Stimulated activated CD8-positive, alpha-beta memory T cell treated with anti-CD3 and anti-CD28 coated beads, Interleukin-12 subunit alpha, Interleukin-12 subunit beta, amount 100 ng/mL, for 4 hours (primary cell): ENCODE data around the gene HIPK2.
"Not testable (repeated sequence)": the region's sequence is repeated elsewhere in the genome, so short reads cannot be mapped to it uniquely, and the experiment has no call there.

Source experiments
- DNase-seq: peaks from one replicate; pipeline ENCODE4 v3.0.0-alpha.2; 2020; ENCODE audit warnings: low read depth

HIPK2 gene

DNA sequence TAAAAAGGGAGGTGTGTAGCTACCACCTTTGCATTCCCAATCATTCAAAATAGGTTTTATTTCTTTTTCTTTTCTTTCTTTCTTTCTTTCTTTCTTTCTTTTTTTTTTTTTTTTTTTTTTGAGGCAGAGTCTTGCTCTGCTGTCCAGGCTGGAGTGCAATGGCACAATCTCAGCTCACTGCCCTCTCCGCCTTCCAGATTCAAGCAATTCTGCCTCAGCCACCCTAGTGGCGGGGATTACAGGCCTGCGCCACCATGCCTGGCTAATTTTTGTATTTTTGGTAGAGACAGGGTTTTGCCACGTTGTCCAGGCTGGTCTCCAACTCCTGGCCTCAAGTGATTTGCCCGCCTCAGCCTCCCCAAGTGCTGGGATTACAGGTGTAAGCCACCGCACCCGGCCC lies 107.1 kb downstream of the HIPK2 start:
- not testable (repeated sequence) for DNase-seq

- DNase-seq = no peak
These were observed 108.4 kb downstream of the HIPK2 start for GRCh38 chr7:139669106-139670061.

DNA sequence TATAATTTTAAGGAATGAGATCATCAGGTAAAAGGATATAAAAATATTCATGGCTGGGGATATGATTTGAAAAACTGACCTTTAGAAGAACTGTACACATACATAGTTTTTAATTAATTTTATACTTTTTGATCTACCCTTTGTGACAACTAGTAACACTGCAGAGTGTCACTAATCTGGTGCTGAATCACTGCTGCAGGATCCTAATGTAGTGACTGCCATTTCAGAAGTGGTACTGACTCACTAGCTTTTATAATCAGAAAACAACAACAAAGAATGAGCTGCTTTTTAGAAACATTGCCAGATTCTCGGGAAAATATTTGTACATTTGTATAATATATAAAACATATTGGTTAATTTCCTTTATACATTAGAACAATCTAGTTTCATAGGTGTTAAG lies 110.4 kb downstream of the HIPK2 start:
- no peak for DNase-seq

GRCh38 chr7:139666501-139666900 lies 111.3 kb downstream of the HIPK2 start:
- DNase-seq = no peak

DNA sequence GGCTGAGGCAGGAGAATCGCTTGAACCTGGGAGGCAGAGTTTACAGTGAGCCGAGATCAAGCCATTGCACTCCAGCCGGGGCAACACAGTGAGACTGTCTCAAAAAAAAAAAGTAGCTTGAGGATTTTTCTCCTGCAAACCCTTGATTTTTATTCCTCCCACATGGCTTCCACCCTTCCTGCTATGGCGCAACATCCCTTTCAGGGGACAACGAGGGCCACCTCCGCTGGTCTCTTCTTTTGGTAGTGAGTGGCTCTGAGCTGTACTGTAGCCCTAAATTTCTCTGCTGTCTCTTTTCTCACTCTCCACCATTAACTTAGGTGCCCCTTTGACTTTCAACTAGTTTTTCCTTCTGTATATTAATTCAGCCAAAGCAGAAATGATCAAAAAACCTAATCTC lies 113.4 kb downstream of the HIPK2 start:
- DNase-seq = no peak

DNA sequence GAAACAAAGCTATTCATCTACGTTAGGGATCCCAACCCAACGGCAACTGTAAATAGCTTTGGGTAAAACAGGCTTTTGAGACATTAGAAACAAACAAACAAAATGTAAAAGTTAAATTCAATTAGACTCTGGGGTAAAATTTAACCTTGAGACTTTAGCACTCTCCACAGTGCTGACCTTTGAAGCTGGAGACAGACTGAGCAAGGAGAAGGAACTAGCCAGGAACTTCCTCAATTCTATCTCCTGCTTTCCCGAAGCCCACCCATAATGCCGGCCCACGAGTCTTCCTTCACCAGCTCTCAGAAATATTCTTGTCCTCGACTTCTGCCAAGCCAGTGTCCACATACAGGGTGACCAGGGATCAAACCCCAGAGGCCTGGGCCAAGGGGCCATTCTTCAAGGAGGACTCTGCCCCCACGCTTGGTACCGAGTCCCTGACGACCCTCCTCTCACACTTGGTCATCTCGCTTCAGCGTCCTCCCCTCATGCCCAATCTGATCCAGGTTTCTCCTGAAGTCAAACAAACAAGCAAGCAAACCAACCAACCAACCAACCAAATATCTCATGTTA lies 114.1 kb downstream of the HIPK2 start:
- no peak for DNase-seq

GRCh38 chr7:139661903-139662302 lies 115.9 kb downstream of the HIPK2 start:
- DNase-seq = no peak

- DNase-seq = no peak
These were observed 116.8 kb downstream of the HIPK2 start for GRCh38 chr7:139661043-139661440.

DNA sequence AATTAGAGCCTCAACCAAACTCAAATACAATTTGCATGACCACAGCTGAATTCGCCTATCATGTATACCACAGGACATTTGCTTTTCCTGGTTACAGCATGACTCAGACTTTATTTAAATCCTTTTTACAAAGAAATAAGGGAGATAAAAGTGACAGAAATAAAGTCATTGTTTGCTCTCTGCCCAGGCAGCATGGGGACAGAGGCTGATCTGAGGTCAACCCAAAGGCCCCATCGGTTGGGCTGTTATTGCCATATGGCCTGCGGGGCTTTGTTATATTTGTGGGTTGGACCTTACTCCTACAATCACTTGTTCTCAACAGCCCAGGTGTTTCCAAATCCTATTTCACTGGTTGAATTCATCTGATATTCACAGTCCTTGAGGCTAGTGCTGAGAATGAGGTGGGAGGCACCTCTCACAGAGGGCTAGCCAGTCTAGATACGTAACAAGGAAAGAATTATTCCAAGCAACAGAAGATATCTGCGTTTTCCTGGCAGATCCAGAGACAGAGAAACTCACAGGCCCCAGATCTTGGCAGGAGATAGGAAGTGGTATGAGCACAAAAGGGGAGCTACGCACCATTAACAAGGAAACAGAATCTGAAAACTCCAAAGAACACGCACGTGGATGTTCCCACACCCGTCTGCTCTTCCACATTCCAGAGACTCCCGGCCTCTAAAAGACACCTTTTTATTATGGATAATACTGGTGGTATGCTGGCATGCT lies 117.3 kb downstream of the HIPK2 start:
- no peak for DNase-seq

DNA sequence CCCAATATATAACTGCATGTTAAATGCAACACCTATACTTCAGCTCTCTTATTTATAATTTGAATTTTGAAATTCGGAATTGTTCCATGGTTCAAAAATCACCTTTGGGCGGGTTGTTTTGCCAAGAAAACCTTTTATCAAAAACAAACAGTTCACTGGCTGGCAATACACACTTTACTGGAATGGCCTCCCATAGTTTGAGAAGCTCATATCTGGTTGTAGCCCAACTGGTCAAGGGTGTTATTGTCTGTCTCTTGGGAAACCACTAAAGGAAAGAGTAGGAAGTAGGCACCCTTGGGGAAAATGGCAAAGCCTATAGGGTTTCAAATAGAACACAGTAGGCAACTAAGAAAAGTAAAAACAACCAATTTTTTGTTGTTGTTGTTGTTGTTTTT lies 117.9 kb downstream of the HIPK2 start:
- DNase-seq = no peak

GRCh38 chr7:139658908-139659675 lies 118.7 kb downstream of the HIPK2 start:
- no peak for DNase-seq

DNA sequence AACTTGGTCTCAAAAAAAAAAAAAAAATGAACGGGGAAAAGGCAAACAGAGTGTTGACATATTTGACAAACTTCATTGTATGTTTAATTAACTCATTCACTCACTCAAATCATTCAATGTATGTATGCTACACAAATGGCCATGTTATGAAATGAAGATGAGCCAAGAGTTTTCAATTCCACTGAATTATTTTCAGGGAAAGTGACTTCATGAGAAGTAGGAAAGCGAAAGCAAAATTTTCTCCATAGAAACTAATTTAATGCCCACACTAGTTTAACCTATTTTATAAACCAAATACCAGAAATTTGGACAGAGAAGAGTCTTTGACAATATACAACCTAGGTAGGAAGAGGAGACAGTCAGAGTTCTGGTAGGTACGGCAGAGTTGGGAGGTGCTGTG lies 119.5 kb downstream of the HIPK2 start:
- DNase-seq = no peak

DNA sequence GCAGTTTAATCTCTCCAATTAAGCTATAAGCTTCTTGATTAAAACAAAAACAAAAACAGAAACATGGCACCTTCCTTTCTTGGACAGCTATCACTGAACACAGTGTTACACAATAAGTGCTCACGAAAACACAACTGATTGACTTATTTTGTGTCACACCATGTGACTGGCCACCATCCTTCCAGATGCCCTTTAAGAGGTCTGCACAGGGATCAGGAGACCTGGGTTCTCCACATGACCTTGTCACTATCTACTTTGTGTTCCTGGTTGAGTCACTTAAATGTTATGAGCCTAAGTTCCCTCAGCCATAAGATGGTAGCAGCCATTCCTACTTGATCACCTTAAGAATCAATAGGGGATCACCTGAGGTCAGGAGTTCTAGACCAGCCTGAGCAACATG lies 120.1 kb downstream of the HIPK2 start:
- no peak for DNase-seq

DNA sequence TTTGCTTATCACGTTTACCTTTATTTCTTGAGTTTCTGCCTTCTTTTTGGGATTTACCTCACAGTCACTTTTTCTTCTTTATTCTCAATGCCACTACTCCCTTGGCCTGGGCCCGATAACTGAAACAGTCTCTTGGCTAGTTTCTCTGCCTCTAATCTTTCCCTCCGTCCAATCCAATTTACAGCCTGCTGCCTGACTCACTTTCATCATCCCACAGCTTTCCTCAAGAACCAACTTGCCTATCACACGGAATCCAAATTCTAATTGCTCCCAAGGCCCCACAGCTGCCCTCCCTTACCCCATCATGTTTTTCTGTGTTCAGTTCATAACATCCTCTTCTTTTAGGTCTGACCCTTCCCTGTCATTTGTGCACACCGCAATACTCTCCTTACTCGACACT lies 121.4 kb downstream of the HIPK2 start:
- no peak for DNase-seq

- DNase-seq = no peak
These were observed 122.5 kb downstream of the HIPK2 start for GRCh38 chr7:139655305-139655704.

- no peak for DNase-seq
These were observed 123.3 kb downstream of the HIPK2 start for GRCh38 chr7:139654276-139655181.

GRCh38 chr7:139651914-139652313 lies 125.9 kb downstream of the HIPK2 start:
- no peak for DNase-seq

- DNase-seq = no peak
These were observed 126.5 kb downstream of the HIPK2 start for GRCh38 chr7:139651308-139651707.

DNA sequence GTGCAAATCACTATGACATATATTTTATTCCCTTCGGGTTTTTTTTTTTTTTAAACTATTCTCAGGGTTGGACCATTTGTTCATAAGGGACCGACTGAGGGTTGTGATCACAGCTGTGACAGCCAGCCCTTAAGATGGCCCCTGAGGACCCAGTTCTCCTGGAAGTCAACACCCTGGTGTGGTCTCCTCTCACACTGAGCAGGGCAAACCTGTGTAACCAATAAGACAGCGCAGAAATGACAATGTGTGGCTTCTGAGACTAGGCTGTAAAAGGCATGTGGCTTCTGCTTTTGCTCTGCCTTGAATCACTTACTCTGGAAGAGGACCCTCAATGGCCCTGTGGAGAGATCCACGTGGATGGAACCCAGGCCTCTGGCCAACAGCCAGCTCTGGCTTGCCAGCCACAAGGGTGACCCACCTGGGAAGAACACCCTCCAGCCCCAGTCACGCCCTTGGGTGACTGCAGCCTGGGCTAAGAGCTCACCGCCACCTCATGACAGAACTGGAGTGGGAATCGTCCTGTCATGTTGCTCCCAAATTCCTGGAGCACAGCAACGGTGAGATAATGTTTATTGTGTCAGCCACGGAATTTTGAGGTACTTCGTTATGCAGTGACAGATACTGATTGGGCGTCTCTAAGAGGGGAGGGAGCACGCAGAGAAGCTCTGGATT lies 127.2 kb downstream of the HIPK2 start:
- no peak for DNase-seq

- DNase-seq = no peak
These were observed 128.8 kb downstream of the HIPK2 start for GRCh38 chr7:139648941-139649425.
